Fibroblast of lung (primary cell): ENCODE results near the gene NEURL2. TPM values are rescaled to one million over a fixed set of nuclear protein-coding genes. Genes with fewer than 3 reads are reported as not detected.
A peak's percentile ranks its signal among the peaks of the same experiment; 100 is the strongest.

ENCODE experiments used
- DNase-seq, 2 donors: peaks; one replicate each; pipeline versions ENCODE4 v3.0.0 to v3.0.0-alpha.2; 2010; ENCODE audit warnings: low read depth in 2 of 2
- H2AFZ ChIP-seq: 2 replicates; pipeline ENCODE4 v1.5.1; 2012; ENCODE audit warnings: low read length, control low read depth, inconsistent platforms
- H3K27ac ChIP-seq: 2 replicates; pipeline ENCODE4 v1.5.1; 2011; ENCODE audit warnings: low read length, control low read depth; ENCODE audit not compliant: insufficient read depth
- H3K27me3 ChIP-seq: 2 replicates; pipeline ENCODE4 v1.5.1; 2011; ENCODE audit warnings: mild to moderate bottlenecking, low read length; ENCODE audit not compliant: control insufficient read depth, insufficient read depth
- H3K36me3 ChIP-seq: 2 replicates; pipeline ENCODE4 v1.5.1; 2011; ENCODE audit warnings: low read length; ENCODE audit not compliant: control insufficient read depth, insufficient read depth
- H3K4me1 ChIP-seq: 2 replicates; pipeline ENCODE4 v1.5.1; 2011; ENCODE audit warnings: low read length; ENCODE audit not compliant: control insufficient read depth, insufficient read depth; ENCODE audit errors: extremely low read depth
- H3K4me2 ChIP-seq: 2 replicates; pipeline ENCODE4 v1.5.1; 2011; ENCODE audit warnings: low read length, control low read depth; ENCODE audit not compliant: insufficient read depth; ENCODE audit errors: extremely low read depth
- H3K4me3 ChIP-seq, 4 experiments: fragments of 200-600 bp in 1 of 4; sonication (generic) in 1 of 4; replicated peaks in 1 of 4; 2 replicates each; pipeline ENCODE4 v1.5.1; 2011 to 2016; ENCODE audit warnings: low read length in 4 of 4, low read depth in 3 of 4, mild to moderate bottlenecking in 3 of 4, control low read depth in 2 of 4, inconsistent platforms in 1 of 4, mixed read lengths in 1 of 4; ENCODE audit not compliant: insufficient read depth in 1 of 4; ENCODE audit errors: control extremely low read depth in 1 of 4
- H3K79me2 ChIP-seq: 2 replicates; pipeline ENCODE4 v1.5.1; 2012; ENCODE audit warnings: mild to moderate bottlenecking, low read length, inconsistent platforms; ENCODE audit not compliant: control insufficient read depth, insufficient read depth
- H3K9ac ChIP-seq: 2 replicates; pipeline ENCODE4 v1.5.1; 2011; ENCODE audit warnings: mild to moderate bottlenecking, low read length, control low read depth; ENCODE audit not compliant: insufficient read depth
- H3K9me3 ChIP-seq: 2 replicates; pipeline ENCODE4 v1.5.1; 2012; ENCODE audit warnings: low read depth, low read length; ENCODE audit not compliant: control insufficient read depth, insufficient read depth
- H4K20me1 ChIP-seq: 2 replicates; pipeline ENCODE4 v1.5.1; 2011; ENCODE audit warnings: low read length; ENCODE audit not compliant: control insufficient read depth, insufficient read depth; ENCODE audit errors: extremely low read depth
- EZH2 ChIP-seq: IDR thresholded peaks from 2 replicates; pipeline ENCODE4 v1.5.1; 2012; ENCODE audit warnings: low read length, control low read depth, mild to moderate bottlenecking; ENCODE audit errors: missing control alignments
- polyA plus RNA-seq, 2 donors: library from polyadenylated mRNA; depleted of rRNA in 1 of 2; stranded (reverse) in 1 of 2; unstranded in 1 of 2; fragments of >200 nt; gene quantifications; 2 replicates each; pipeline ENCODE4 v1.2.1, GENCODE V29; 2011 to 2012; ENCODE audit warnings: missing spikeins in 1 of 2
- total RNA-seq: library from RNA; depleted of rRNA; stranded (reverse); fragments of >200 nt; gene quantifications from 2 replicates; pipeline ENCODE4 v1.2.1, GENCODE V29; 2014
- TF ChIP-seq, protein P1 (sequence below), 2 donors: IDR thresholded peaks in 1 of 2; conservative IDR thresholded peaks in 1 of 2; 1 replicate in 1 of 2; 2 replicates in 1 of 2; pipeline ENCODE4 v1.5.1; 2011 to 2012; ENCODE audit warnings: low read length in 2 of 2, control low read depth in 1 of 2, inconsistent platforms in 1 of 2, low read depth in 1 of 2, mild to moderate bottlenecking in 1 of 2

The NEURL2 gene
- total and polyA plus RNA-seq, 2 donors (not counting 1 experiment from before 2014, with no cell fraction given) = 0.77 to 7.1 TPM

DNA sequence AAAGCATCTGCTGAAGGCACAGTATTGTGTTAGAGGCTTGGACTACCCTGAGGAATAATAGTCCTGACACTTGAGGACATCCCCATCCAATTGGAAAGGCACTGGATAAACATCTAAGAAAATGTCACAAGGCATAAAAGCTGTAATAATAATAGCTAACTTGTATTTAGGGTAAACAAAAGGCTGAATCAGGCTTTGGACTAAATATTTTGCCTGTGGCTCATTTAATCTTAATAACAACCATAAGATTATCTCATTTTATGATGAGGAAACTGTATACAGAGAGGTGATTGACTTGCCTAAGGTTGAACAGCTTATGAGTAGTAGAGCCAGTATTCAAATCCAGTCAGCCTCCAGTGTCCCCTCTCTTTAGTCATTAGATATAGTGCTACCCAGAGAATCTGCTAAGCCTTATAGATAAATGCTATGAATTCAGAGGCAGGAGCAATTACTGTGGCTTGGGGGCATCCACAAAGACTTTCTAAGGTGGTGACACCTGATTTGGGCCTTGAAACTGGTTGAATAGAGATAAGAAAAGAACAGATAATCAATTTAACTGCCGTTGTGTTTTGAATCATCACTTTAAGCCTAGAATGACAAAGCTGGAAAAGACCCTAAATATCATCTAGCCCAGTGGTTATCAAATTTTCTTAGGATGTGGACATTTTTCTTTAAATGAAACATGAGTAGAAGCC, 17.5 kb downstream of the NEURL2 start:
- H3K9me3 ChIP-seq = no peaks in the 10 kb centered on the region
- no peaks in the 10 kb centered on the region for H3K4me1 ChIP-seq
- H3K4me3 ChIP-seq = no peak overlapping the region
- no peak overlapping the region for H3K9ac ChIP-seq
- peaks cover 5% of the 10 kb centered on the region for H3K36me3 ChIP-seq
- no peaks in the 10 kb centered on the region for H3K79me2 ChIP-seq
- no peak for DNase-seq
- H4K20me1 ChIP-seq = no peaks in the 10 kb centered on the region
- H2AFZ ChIP-seq = no peak overlapping the region
- TF ChIP-seq, protein P1, sequence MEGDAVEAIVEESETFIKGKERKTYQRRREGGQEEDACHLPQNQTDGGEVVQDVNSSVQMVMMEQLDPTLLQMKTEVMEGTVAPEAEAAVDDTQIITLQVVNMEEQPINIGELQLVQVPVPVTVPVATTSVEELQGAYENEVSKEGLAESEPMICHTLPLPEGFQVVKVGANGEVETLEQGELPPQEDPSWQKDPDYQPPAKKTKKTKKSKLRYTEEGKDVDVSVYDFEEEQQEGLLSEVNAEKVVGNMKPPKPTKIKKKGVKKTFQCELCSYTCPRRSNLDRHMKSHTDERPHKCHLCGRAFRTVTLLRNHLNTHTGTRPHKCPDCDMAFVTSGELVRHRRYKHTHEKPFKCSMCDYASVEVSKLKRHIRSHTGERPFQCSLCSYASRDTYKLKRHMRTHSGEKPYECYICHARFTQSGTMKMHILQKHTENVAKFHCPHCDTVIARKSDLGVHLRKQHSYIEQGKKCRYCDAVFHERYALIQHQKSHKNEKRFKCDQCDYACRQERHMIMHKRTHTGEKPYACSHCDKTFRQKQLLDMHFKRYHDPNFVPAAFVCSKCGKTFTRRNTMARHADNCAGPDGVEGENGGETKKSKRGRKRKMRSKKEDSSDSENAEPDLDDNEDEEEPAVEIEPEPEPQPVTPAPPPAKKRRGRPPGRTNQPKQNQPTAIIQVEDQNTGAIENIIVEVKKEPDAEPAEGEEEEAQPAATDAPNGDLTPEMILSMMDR (conservative IDR thresholded peaks at IDR 0.05 in 1 of 2, IDR thresholded peaks at IDR 0.05 in 1 of 2; ENCODE audit: low read depth in 1 of 2, low read length in 2 of 2) = no peak
- TF ChIP-seq EZH2 = no peak
- H3K4me2 ChIP-seq = peak overlapping the region; percentile 8
- H3K27ac ChIP-seq = no peak overlapping the region
- H3K27me3 ChIP-seq = no peaks in the 10 kb centered on the region

DNA sequence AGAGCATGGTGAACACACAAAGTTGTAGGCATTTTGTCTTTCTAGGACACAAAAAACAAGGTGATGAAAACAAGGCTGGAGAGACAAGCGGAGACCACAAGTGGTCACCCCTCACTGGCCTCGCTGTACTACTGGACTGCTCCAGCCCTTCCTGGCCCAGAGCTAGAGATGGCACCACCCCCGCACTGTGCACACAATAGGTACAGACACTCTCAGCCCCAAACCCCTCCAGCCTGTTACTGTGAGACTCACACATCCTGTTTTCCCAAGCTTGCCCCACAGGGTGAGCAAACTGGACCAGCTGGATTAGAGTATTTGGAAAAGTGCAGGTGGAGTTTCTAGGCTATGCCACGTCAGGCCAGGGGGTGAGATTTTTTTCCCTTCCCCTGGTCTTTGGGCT, 18.4 kb downstream of the NEURL2 start:
- Histone ChIP-seq H3K27ac (no peak overlapping the region), H3K4me2 (no peak overlapping the region), H3K4me3 (no peak overlapping the region), H3K4me1 (peaks cover 4% of the 10 kb centered on the region), H4K20me1 (no peaks in the 10 kb centered on the region), H3K36me3 (peaks cover 5% of the 10 kb centered on the region), H3K79me2 (no peaks in the 10 kb centered on the region), H3K9ac (no peak overlapping the region), H3K27me3 (no peaks in the 10 kb centered on the region), H2AFZ (no peak overlapping the region), H3K9me3 (no peaks in the 10 kb centered on the region)
- TF ChIP-seq, protein P1 (conservative IDR thresholded peaks at IDR 0.05 in 1 of 2, IDR thresholded peaks at IDR 0.05 in 1 of 2; ENCODE audit: low read depth in 1 of 2, low read length in 2 of 2) = no peak
- TF ChIP-seq EZH2 = no peak
- DNase-seq = no peak

DNA sequence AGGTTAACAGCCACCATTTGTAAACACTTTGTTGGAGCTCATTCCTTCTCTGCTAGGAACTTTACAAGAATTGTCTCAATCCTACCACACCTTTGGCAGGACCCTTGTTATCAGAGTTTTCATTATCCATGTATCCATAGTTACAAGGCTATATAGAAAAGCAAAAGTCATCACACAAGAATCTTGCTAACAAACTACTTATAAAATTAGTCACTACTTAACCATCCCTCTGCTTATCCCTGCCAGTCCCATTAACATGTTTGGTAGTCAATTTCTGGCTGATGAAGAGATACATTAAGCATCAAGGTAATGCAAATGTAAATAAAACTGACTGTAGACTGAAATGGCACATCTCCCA, 23.2 kb downstream of the NEURL2 start:
- Histone ChIP-seq H3K4me1 (peaks cover 10% of the 10 kb centered on the region), H3K27ac (peak overlapping the region; percentile 87), H3K4me3 (no peak overlapping the region), H3K9ac (peak overlapping the region; percentile 8), H3K27me3 (no peaks in the 10 kb centered on the region), H3K36me3 (no peaks in the 10 kb centered on the region), H2AFZ (no peak overlapping the region), H3K4me2 (peak overlapping the region; percentile 70), H4K20me1 (no peaks in the 10 kb centered on the region), H3K9me3 (no peaks in the 10 kb centered on the region), H3K79me2 (no peaks in the 10 kb centered on the region)
- no peak for TF ChIP-seq EZH2
- TF ChIP-seq, protein P1 (conservative IDR thresholded peaks at IDR 0.05 in 1 of 2, IDR thresholded peaks at IDR 0.05 in 1 of 2; ENCODE audit: low read depth in 1 of 2, low read length in 2 of 2) = no peak
- peak; percentile 42 to 88 for DNase-seq
